NCI-H510A (cell line): Measurements from ENCODE around the gene FAR2.
"Not testable (repeated sequence)": the region's sequence is repeated elsewhere in the genome, so short reads cannot be mapped to it uniquely, and the experiment has no call there.

Source experiments
- DNase-seq: peaks from one replicate; lab custom pipeline; 2025; lab: John Stamatoyannopoulos, UW

The FAR2 gene

DNA sequence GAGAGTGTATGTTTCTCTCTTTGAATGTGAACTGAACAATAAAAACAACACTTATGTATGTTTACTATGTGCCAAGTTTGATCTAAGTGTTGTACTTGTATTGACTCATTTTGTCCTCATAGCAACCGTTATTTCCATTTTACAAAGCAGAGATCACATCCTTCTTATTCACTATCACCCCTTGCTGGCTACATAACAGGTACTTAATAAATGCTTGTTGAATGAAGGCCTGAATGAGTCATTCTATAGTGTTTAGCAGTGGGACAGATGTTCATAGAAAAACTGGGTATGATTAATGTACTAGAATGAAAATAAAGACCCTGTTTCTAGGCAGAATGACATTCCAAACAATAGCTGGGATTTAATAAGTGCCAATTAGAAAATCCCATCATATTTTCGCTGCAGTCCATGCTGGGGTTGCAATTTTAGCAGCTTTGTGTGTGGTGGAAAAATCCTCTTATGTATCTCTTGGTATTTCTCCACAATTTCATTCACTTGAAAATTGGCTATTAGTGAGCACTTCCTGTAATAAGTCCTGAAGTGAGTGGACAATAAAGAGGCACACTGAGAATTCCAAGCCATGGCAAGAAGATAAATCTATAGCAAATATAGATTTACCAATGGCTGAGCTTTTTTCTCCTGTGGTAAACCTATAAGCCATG, 86.0 kb downstream of the FAR2 start:
- DNase-seq: no peak

DNA sequence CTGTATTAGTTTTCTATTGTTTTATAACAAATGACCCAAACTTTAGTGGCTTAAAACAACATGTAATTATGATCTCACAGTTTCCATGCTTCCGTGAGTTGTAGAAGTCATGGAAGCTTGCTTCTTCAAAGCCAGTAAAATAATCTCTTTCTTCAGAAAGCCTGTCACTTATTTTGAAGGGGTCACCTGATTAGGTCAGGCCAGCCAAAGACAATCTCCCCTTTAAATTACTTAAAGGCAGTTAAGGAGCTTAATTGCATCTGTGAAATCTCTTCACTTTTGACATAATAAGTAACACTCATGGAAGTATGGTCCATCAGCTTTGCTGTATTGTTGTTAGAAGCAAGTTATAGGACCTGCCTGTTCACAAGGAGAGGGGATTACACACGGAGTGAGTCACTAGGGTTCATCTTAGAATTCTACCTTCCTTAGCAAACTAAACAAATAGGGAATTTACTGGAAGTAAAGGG, 89.8 kb downstream of the FAR2 start:
- no peak for DNase-seq

DNA sequence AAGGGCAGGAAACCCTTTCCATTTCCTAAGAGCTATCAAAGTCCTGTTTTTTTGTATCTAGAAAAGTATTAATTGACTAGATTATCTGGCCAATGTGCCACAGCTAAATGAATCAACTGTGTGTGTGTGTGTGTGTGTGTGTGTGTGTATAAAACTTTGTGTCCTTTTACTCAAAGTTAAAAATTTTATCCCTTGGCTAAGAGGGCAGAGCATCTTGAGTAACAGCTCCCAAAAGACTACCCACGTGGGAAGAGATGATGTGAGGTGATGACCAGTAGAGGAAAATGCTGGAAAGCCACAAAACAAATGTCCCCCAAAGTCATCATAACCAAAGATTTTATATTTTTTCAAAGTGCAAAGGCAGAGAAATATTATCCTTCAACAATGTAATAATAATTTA, 90.3 kb downstream of the FAR2 start:
- DNase-seq: no peak

DNA sequence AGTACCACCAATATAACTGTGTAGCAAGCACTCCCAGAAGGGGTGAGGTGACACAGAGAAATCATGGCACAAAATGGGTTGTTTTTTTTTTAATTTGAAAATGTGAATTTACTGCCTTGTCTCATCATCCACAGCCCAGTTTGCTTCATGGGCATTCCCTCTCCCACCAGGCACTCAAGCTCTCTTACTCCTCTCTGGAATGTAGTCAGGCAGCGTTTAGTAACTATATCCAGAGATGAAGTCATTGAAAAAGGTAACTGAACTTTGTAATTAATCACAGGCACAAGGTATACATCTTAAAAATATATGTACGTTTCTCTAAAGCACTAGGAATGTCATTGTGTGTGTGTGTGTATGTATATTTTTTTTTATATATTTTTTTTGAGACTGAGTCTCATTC, 91.4 kb downstream of the FAR2 start:
- no peak for DNase-seq

DNA sequence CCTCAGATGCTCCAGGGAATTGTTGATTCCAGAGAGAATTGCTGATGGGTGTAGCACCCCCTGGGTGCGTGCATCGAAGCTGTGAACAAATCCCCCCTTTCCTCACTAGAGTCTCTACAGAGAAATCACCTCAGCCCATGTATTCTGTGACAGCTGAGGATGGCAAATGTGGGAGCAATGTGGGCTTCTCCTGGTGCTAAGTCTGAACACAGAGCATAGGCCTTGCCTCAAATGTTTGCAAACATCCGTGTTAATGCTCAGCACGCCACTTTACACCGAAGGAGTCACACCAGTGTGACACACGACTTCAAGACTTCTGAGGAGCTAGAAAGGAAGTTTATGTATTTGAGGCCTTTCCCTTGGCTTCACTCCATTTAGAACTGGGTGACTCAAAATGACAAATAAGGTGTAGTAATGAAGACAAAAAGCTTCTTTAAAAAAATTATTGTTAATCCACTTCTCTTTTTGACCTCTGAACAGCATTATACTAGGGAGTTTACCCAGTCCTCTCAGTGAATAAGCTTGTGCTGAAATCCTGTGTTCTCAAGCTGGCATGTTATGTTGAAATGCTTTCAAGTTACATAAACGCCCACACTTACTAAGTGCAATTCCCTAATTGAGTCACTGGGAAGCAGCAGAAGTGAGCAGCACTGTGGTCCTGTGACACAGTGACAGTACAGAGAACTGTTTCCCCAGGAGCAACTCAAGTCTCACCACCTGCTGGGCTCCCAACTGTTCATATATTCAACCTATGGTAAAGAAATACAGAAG, 92.9 kb downstream of the FAR2 start:
- no peak for DNase-seq

DNA sequence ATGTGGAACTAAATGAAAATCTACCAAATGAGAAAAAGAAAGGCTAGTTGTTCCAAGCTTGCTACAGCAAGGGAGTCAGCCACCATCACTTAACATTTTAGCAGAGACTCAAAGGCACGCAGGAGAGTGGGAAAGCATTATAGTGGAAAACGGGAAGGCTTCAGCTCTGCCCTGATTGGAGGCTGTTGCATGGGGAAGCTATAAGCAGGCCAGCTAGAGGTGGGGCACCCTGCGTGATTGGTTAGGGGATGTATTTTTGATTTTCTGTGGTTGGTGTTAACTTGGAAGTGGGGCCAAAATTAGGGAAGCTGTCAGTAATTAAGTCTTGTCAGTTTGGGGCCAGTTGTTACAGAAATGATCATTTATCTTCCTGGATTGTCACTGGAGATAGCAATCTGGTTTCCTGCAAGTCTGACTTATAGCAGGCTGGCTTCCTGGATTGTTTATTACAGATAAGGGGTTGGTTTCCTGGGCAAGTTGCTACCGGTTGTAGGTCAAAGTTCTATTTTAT, 93.9 kb downstream of the FAR2 start:
- no peak for DNase-seq

DNA sequence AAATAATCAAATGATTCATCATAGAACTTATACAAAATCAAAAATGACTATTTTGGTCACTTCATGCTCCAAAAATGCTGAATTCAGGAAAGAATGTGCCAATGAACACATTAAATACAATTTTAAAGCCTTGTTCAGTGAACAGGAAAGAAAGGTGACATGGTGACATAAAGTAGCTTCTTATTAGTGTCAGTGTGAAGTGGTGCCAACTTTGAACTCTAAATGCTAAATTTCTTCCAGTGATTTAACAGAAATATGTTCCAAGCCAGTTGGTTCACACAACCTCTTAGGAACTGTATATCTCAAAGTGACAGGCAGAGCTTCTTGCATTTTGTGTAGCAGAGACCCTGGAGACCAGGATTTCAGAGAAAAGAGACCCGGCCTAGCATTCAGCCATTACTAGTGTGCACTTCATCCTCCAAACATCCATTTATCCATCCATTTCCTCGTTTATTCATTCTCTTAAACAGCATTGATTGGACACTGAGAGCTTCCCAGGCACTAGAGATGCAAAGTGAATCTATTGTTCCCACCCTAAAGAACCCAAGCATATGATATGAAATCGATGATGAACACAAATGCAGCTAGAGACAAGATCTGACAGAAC, 95.2 kb downstream of the FAR2 start:
- DNase-seq: no peak

DNA sequence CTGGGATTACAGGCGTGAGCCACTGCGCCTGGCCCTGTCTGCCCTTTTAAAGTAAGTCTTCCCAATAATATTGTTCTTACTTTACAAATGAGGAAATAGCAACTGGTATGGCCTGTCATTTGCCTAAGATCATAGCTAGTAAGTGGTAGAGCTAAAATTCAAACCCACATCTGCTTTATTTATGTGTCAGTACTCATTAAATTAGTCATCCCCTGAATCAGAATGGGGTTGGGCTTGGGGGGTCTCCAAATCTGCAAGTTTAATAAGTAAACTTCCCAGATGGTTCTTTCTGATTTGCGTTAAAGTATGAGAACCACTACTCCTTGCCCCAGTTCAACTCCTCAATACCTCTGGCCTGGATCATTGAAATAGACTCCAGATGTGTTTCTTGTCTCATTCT, 96.2 kb downstream of the FAR2 start:
- no peak for DNase-seq

DNA sequence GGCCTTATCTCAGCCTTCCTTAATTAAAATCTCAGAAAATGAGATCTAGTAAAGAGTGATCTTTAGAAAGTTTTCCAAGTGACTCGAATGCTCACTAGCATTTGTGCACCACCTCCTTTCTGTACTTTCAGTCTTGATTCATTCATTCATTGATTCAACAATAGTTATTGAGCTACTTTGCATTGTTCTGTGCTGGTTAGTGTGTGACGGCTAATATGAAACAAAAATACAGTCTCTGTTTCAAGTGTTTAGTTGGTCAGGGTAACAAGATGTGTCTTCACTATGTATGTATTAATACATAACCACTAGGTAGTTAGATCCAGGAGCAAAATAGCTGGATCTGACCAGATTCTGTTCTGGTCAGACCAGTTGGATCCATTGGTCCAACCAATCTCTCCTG, 100.9 kb downstream of the FAR2 start:
- no peak for DNase-seq

DNA sequence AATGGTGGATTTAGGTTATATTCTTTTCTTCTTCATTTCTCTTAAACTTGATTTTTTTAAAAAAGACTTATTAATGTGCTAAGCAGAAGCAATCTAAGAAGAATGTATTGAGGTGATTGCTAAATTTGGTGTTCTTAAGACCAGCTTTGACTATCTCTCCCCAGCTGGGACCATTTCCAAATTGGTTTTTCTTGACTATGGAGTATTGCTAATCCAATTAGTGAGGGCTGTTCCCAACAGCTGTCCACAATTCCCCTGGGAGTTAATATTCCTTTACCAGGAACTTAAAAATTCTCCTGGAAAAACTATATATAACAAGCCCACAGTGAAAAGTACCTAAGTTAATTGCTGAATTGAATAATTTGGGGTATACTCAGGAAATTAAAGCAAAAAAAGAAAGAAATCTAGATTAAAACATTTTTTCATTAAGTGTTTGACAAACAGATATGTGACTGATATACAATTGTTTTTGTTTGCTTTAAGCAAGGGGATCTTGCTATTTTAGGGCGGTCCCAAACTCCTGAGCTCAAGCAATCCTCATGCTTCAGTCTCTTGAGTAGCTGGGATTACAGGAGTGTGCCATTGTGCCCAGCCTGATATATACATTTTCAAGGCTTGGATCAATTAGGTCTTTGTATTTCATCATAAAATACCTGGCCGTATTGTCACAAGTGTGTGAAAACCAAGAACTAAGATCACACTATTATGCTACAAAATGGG, 105.0 kb downstream of the FAR2 start:
- DNase-seq: no peak

DNA sequence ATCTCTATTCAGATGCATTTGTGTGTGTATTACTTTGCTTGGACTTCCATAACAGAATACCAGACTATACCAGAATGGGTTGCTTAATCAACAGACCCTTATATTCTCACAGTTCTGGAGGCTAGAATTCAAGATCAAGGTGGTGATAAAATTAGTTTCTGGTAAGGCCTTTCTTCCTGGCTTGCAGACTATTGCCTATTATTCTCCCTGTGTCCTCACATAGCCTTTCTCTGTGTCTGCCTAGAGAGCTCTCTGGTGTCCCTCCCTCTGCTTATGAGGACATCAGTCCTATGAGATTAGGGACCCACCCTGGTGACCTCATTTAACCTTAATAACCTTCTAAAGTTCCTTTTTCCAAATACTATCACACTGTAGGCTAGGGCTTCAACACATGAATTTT, 106.0 kb downstream of the FAR2 start:
- DNase-seq: no peak

DNA sequence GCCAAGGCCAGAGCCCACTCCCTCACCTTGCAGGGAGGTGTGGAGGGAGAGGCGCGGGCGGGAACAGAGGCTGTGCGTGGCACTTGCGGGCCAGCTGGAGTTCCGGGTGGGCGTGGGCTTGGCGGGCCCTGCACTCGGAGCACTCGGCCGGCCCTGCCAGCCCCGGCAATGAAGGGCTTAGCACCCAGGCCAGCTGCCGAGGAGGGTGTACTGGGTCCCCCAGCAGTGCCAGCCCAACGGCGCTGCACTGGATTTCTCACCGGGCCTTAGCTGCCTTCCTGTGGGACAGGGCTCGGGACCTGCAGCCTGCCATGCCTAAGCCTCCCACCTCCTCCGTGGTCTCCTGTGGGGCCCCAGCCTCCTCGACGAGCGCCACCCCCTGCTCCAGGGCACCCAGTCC, 107.5 kb downstream of the FAR2 start:
- DNase-seq: no peak

DNA sequence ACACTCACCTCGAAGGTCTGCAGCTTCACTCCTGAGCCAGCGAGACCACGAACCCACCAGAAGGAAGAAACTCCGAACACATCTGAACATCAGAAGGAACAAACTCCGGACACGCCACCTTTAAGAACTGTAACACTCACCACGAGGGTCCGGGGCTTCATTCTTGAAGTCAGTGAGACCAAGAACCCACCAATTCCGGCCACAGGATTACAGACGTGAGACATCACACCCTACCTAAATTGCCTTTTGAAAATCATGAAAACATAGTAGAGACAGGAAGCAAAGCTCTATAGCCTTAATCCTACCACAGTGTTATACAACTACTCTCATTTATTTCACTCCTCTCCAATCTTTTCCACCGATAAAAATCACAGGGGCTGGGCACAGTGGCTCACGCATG, 108.6 kb downstream of the FAR2 start:
- DNase-seq: not testable (repeated sequence)

DNA sequence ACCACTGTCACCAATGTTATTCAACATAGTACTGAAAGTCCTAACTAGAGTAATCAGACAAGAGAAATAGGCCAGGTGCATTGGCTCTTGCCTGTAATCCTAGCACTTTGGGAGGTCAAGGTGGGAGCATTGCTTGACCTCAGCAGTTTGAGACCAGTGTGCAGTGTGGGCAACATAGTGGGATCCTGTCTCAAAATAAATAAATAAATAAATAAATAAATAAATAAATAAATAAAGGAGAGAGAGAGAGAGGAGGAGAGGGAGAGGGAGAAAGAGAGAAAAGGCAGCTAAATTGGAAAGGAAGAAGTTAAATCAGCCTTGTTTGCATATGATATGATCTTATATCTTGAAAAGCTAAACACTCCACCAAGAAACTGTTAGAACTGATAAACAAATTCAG, 115.3 kb downstream of the FAR2 start:
- DNase-seq: no peak

DNA sequence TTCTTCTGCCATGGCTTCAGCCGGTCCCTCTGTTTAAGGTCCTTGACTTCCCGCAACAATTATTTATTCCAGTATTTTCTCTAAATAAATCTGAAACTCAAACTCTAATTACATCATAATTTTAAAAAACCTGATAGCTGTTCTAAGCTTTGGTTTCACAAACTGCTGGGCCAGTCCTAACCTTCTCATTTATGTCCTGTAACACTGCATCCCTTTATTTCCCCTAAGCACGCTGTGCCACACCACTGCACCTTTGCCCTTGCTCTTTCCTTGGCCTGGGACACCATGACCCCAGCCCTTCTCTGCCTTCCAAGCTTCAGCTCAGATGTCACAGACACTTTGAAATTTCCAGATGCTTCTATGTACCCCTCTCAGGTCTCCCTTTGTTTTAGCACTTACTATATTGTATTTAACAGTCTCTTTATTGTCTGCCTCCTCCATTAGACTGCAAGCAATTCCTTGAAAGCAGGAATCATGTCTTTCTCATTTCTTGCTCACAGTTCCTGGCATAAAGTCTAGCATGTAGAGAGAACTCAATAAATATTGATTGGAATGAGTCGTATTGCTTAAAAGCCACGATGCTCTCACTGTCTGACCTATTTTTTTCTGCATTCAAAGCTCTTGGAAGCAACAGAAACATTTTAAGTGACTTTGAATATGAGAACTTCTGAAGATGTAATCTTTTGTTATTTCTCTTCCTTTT, 120.8 kb downstream of the FAR2 start:
- no peak for DNase-seq

DNA sequence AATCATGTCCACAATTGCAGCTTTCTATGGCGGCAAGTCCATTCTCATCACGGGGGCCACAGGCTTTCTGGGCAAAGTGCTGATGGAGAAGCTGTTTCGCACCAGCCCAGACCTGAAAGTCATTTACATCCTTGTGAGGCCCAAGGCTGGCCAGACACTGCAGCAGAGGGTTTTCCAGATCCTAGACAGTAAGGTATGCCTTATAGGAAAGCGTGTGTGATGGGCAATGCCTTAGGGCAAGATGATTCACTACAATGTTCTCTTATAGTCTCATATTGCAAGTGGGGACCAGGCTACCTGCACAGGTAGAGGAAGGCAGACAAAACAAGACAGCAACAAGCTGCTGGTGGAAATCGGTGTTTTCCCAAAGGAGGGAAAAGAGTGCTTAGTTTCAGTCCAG, 121.4 kb downstream of the FAR2 start:
- DNase-seq: no peak

DNA sequence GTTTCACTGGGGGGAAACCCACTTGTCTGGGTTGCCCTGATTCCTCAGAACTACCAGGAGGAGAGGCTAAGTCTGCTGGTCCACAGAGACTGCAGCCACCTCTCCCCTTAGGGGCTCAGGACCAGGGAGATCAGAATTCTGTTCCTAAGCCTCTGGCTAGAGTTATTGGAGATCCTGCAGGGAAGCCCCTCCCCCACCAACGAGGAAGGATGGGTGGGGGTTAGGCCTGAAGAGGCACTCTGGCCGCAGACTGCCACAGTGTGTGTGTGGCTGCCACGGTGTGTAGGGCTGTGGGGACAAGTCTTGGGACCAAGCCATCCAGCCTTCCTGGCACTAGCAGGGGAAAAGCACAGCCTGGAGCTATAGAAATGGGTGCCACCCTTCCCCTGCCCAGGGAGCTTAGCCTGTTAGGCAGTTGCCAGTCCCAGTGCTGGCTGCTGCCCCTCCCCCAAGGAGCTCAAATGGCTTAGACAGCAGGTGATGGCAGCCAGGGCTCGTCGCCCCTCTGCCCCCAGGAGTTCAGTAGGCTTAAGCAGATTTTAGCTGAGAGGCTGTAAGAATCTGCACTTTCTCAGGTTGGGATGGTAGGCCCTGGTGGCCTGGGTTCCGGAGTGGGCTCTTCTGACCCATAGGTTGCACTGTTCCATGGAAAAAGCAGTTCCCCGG, 124.2 kb downstream of the FAR2 start:
- DNase-seq: no peak

DNA sequence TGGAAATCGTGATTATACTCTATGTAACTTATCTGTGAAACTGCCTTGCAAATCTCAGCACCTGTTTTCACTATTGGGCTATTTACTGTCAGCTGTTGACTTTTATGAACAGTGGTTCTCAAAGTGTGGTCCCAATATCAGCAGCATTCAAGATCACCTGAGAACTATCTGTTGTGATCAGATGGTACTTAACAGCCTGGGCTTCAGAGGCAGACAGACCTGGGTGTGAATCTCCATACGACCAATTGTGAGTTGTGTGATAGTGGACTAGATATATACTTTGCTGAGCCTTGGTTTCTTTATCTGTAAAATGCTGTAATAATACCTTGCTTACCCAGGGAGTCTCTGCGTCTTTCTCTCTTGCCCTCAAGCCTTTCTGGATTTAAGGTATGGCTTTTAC, 126.8 kb downstream of the FAR2 start:
- DNase-seq: no peak

DNA sequence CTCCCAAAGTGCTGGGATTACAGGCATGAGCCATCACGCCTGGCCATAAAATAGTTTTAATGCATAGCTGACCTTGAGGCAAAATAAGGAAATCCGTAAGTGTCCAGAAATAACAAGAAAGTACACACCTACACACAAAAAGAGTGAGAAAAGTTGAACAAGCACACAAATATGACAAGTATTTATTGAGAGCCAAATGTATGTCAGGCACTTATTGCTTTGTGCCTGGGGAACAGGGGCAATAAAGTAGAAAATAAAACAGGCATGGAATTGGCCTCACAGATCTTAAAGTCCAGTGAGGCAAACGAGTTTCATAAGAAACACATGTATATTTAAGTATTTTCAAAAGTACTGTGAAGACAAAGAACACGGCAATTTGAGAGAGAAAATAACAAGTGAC, 128.2 kb downstream of the FAR2 start:
- DNase-seq: no peak

DNA sequence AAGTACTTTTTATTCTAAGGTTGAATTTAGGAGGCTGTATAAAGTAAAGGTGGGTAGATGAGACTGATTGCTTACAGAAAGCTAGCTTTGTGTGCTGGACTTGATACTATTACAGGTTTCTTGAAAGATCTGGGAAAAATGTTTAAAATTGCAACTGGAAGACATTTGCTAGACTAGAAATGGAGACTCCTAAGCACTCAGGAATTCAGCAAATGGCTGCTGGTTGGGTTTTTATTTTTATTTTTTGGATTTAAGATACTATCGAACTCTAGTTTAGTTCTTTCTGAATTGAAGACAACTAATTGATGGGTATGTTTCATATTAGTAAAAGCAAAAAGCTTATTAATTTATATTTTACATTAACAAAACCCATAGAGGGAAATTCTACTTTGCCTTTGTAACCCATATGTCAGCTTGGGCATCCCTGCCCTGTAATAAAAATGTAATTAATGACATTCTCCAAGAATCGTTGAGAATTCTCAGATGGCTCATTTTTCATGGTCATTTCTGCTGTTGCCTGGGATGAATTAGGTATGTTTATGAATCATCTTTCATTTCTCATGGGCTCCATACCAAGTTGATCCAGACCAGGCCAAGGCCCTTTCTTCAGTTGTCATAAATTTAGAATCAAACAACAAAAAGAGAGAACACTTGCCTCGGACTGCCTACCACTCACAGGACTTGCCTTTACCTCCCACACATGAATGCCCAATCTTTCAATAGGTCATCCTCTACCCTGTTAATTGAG, 129.8 kb downstream of the FAR2 start:
- DNase-seq: no peak
